IMR-90 (cell line): Measurements from ENCODE around the gene GMNC. TPM values are rescaled to one million over a fixed set of nuclear protein-coding genes. Genes with fewer than 3 reads are reported as not detected.

Source experiments
- ATAC-seq: fragments of 200-7000 bp; cut with Tn5 transposase; 2 replicates; pipeline ENCODE4 v1.9.1; 2020; ENCODE audit warnings: low read depth, mild to moderate bottlenecking, moderate library complexity
- BruUV-seq: library from RNA; stranded (reverse); fragments of 400-500 nt; replicated peaks from 2 replicates; lab custom pipeline; 2021; lab: Mats Ljungman, UMichigan
- CTCF ChIA-PET: fragments of 300-600 bp; formaldehyde crosslinking; extraction: SDS; loops from one replicate; lab custom pipeline; 2021; ENCODE audit warnings: antibody characterized with exemption; lab: Yijun Ruan, JAX
- POLR2A ChIA-PET: fragments of 300-600 bp; sonication (Branson Sonifier 250); formaldehyde crosslinking; loops from one replicate; lab custom pipeline; 2022; ENCODE audit warnings: antibody characterized with exemption; ENCODE audit not compliant: unreplicated experiment; lab: Charles Lee
- DNase-seq: peaks from one replicate; pipeline ENCODE4 v3.0.0; 2013
- H2AFZ ChIP-seq: replicated peaks from 2 replicates; pipeline ENCODE3; 2013; ENCODE audit warnings: low read length, mild to moderate bottlenecking; ENCODE audit not compliant: poor library complexity
- H2AK5ac ChIP-seq: 2 replicates; pipeline ENCODE4 v1.6.1; 2013; ENCODE audit warnings: low read depth, low read length, inconsistent platforms
- H2AK9ac ChIP-seq: replicated peaks from 2 replicates; pipeline ENCODE3; 2013; ENCODE audit warnings: mild to moderate bottlenecking, low read depth, low read length, moderate library complexity; ENCODE audit not compliant: poor library complexity
- H2BK120ac ChIP-seq: 2 replicates; pipeline ENCODE4 v1.6.1; 2013; ENCODE audit warnings: low read depth, low read length, inconsistent platforms
- H2BK15ac ChIP-seq: 3 replicates; pipeline ENCODE4 v1.6.1; 2013; ENCODE audit warnings: low read depth, low read length, inconsistent platforms
- H2BK20ac ChIP-seq: 2 replicates; pipeline ENCODE4 v1.6.1; 2013; ENCODE audit warnings: low read depth, mild to moderate bottlenecking, inconsistent platforms, low read length, moderate library complexity
- H2BK5ac ChIP-seq: 2 replicates; pipeline ENCODE4 v1.6.1; 2013; ENCODE audit warnings: mild to moderate bottlenecking, low read depth, low read length, inconsistent platforms; ENCODE audit not compliant: poor library complexity, severe bottlenecking
- H3K14ac ChIP-seq: replicated peaks from 2 replicates; pipeline ENCODE4 v1.6.1; 2013; ENCODE audit warnings: low read depth, low read length, inconsistent platforms
- H3K18ac ChIP-seq: 2 replicates; pipeline ENCODE4 v1.6.1; 2013; ENCODE audit warnings: low read depth, low read length, control low read depth
- H3K23ac ChIP-seq: 2 replicates; pipeline ENCODE4 v1.6.1; 2013; ENCODE audit warnings: low read depth, low read length, inconsistent platforms
- H3K27ac ChIP-seq: 2 replicates; pipeline ENCODE4 v1.5.1; 2013; ENCODE audit warnings: mild to moderate bottlenecking, control low read depth, low read length; ENCODE audit not compliant: insufficient read depth
- H3K27me3 ChIP-seq: 2 replicates; pipeline ENCODE4 v1.6.1; 2013; ENCODE audit warnings: low read length; ENCODE audit not compliant: control insufficient read depth, insufficient read depth
- H3K36me3 ChIP-seq: 2 replicates; pipeline ENCODE4 v1.6.1; 2013; ENCODE audit warnings: low read length, mixed read lengths; ENCODE audit not compliant: control insufficient read depth, insufficient read depth
- H3K4ac ChIP-seq: 2 replicates; pipeline ENCODE4 v1.6.1; 2013; ENCODE audit warnings: low read depth, low read length, inconsistent platforms
- H3K4me1 ChIP-seq: 2 replicates; pipeline ENCODE4 v1.6.1; 2013; ENCODE audit warnings: low read length, mixed read lengths; ENCODE audit not compliant: control insufficient read depth, insufficient read depth
- H3K4me2 ChIP-seq: 2 replicates; pipeline ENCODE4 v1.6.1; 2013; ENCODE audit warnings: low read depth, mild to moderate bottlenecking, control low read depth, low read length, moderate library complexity
- H3K4me3 ChIP-seq: 2 replicates; pipeline ENCODE4 v1.5.1; 2013; ENCODE audit warnings: low read depth, mild to moderate bottlenecking, control low read depth, low read length, moderate library complexity; ENCODE audit not compliant: insufficient read depth
- H3K56ac ChIP-seq: 2 replicates; pipeline ENCODE4 v1.6.1; 2013; ENCODE audit warnings: low read length, inconsistent platforms; ENCODE audit not compliant: insufficient read depth; ENCODE audit errors: extremely low read depth
- H3K79me1 ChIP-seq, 2 experiments: 2 replicates each; pipeline ENCODE4 v1.6.1; 2013; ENCODE audit warnings: low read length in 2 of 2, inconsistent platforms in 1 of 2, low read depth in 1 of 2
- H3K9ac ChIP-seq: 2 replicates; pipeline ENCODE4 v1.6.1; 2013; ENCODE audit warnings: low read depth, low read length, control low read depth
- H3K9me1 ChIP-seq: 2 replicates; pipeline ENCODE4 v1.6.1; 2013; ENCODE audit warnings: low read length, inconsistent platforms; ENCODE audit not compliant: insufficient read depth
- H3K9me3 ChIP-seq: 2 replicates; pipeline ENCODE4 v1.6.1; 2013; ENCODE audit warnings: low read length; ENCODE audit not compliant: control insufficient read depth, insufficient read depth
- H4K20me1 ChIP-seq: 2 replicates; pipeline ENCODE4 v1.6.1; 2013; ENCODE audit warnings: low read length, inconsistent platforms; ENCODE audit not compliant: insufficient read depth
- H4K5ac ChIP-seq: 2 replicates; pipeline ENCODE4 v1.6.1; 2013; ENCODE audit warnings: mild to moderate bottlenecking, low read depth, low read length, control low read depth
- H4K8ac ChIP-seq, 2 experiments: 2 replicates each; pipeline ENCODE4 v1.6.1; 2013; ENCODE audit warnings: low read depth in 2 of 2, low read length in 2 of 2, control low read depth in 1 of 2, inconsistent platforms in 1 of 2
- H4K91ac ChIP-seq: 2 replicates; pipeline ENCODE4 v1.6.1; 2013; ENCODE audit warnings: low read depth, low read length, inconsistent platforms; ENCODE audit not compliant: insufficient read depth
- BHLHE40 ChIP-seq: fragments of 150-350 bp; IDR thresholded peaks from 2 replicates; pipeline ENCODE4 v1.6.1; 2016; ENCODE audit warnings: mild to moderate bottlenecking, low read depth, low read length
- CEBPB ChIP-seq: IDR thresholded peaks from 2 replicates; pipeline ENCODE4 v1.6.1; 2012; ENCODE audit warnings: low read depth, low read length, improper control_type of control experiment
- CHD1 ChIP-seq: IDR thresholded peaks from 2 replicates; pipeline ENCODE4 v1.6.1; 2012; ENCODE audit warnings: low read depth, low read length, improper control_type of control experiment
- MAFK ChIP-seq: IDR thresholded peaks from 2 replicates; pipeline ENCODE4 v1.6.1; 2012; ENCODE audit warnings: low read depth, low read length, improper control_type of control experiment
- MAZ ChIP-seq: IDR thresholded peaks from 2 replicates; pipeline ENCODE4 v1.6.1; 2012; ENCODE audit warnings: low read depth, mild to moderate bottlenecking, low read length, improper control_type of control experiment, moderate library complexity, borderline replicate concordance
- RCOR1 ChIP-seq: IDR thresholded peaks from 2 replicates; pipeline ENCODE4 v1.6.1; 2012; ENCODE audit warnings: mild to moderate bottlenecking, low read length, improper control_type of control experiment; ENCODE audit not compliant: insufficient replicate concordance
- WGBS, 2 experiments: methylation state at CpG; one replicate each; pipeline versions ENCODE4 v1.1.5 to v1.1.7; 2013; ENCODE audit warnings: missing lambda C conversion rate in 2 of 2; ENCODE audit not compliant: insufficient read length in 1 of 2; ENCODE audit errors: extremely low coverage in 2 of 2; 5-methylcytosine and 5-hydroxymethylcytosine counted together
- dilution Hi-C: fragments of 300-500 bp; cut with HindIII; formaldehyde crosslinking; loops from one replicate; pipeline ENCODE4 v1.14.3; 2018; ENCODE audit warnings: low sequenced_read_pairs; ENCODE audit not compliant: unreplicated experiment
- in situ Hi-C: fragments of 300-500 bp; cut with MboI; formaldehyde crosslinking; loops from 3 replicates; pipeline ENCODE4 v1.14.3; 2019; ENCODE audit warnings: low sequenced_read_pairs, inconsistent platforms, mixed read lengths
- intact Hi-C: fragments of 100-400 bp; cut with micrococcal nuclease; formaldehyde crosslinking; loops from 2 replicates; pipeline ENCODE4 v1.10.0; 2022
- polyA plus RNA-seq, 3 experiments: library from polyadenylated mRNA; depleted of rRNA; stranded (reverse); fragments of >200 nt; gene quantifications; 2 replicates each; pipeline ENCODE4 v1.2.3, GENCODE V29; 2012; ENCODE audit warnings: low replicate concordance in 1 of 3
- total RNA-seq: library from RNA; depleted of rRNA; stranded (reverse); fragments of >200 nt; gene quantifications from 2 replicates; pipeline ENCODE4 v1.2.3, GENCODE V29; 2012

The GMNC gene
- total and polyA plus RNA-seq, 2 of the 4 experiments (the other 2 are of a cell fraction): 0.15 to 0.18 TPM

- DNase-seq (no peak), ATAC-seq (no peak)
- Histone ChIP-seq H3K14ac (no peak overlapping the region), H4K8ac (no peak overlapping the region), H4K20me1 (no peaks in the 10 kb centered on the region), H3K4me3 (no peak overlapping the region), H3K36me3 (no peaks in the 10 kb centered on the region), H3K4ac (no peak overlapping the region), H3K9me1 (no peaks in the 10 kb centered on the region), H2BK20ac (no peak overlapping the region), H3K18ac (no peak overlapping the region), H3K4me2 (no peak overlapping the region), H3K79me1 (no peaks in the 10 kb centered on the region), H2AK5ac (no peak overlapping the region), H2BK5ac (no peak overlapping the region), H3K27ac (no peak overlapping the region), H3K56ac (no peak overlapping the region), H2AK9ac (no peak overlapping the region), H4K91ac (no peak overlapping the region), H3K9ac (no peak overlapping the region), H3K23ac (no peak overlapping the region), H2AFZ (no peak overlapping the region), H3K27me3 (no peaks in the 10 kb centered on the region), H3K4me1 (no peaks in the 10 kb centered on the region), H4K5ac (no peak overlapping the region), H2BK15ac (no peak overlapping the region), H2BK120ac (no peak overlapping the region), H3K9me3 (no peaks in the 10 kb centered on the region)
- no peak for TF ChIP-seq CEBPB
- no peak for TF ChIP-seq RCOR1
- peak; percentile 84 for TF ChIP-seq MAFK
- no peak for TF ChIP-seq CHD1
- TF ChIP-seq MAZ: no peak
- no peak for TF ChIP-seq BHLHE40
- ChIA-PET CTCF (interaction anchor here (1.0 to 1.7 kb wide), 4 partner anchors 116 to 168 kb away, joined by 3 to 12 read pairs (median 4); no protein-coding TSS in a partner anchor), POLR2A (interaction anchor here (0.9 kb wide), 1 partner anchor 21 kb away, joined by 3 read pairs; the partner anchor contains the start of gene GMNC)
- dilution Hi-C loops: no loop called here
- in situ Hi-C loops: loop anchor here (10.0 kb wide), 1 partner anchor 172 kb away; no protein-coding TSS in a partner anchor
- WGBS, 2 experiments: no CpG with 5 or more reads among the region's 3 CpGs
- no TSS peak for BruUV-seq
- intact Hi-C loops: loop anchor here (5.0 kb wide), 3 partner anchors 149 to 444 kb away; partner anchors contain the start of gene CCDC50
Measured at GRCh38 chr3:190883141-190883540, 20.6 kb upstream of the GMNC start.
